Measurements from ENCODE around the gene HIPK3.

DNA sequence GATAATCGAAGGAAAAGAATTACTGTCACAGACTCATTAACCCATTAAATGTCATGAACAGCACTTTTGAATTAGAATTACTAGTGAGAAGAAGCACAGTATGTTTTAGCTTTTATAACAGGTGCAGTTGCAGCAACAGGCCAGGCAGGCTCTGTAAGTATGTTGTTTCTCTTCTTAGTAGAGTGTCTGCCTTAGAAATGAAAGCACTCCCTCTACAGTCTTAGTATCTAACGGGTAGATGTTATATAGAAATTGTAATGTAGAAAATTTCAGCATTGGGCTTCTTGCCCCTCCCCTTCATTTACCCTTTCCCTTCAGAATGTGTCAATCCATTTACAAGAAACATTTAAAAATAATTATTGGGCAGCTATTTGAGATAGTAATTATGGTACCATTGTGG lies 87.4 kb downstream of the HIPK3 start:
- TF ChIP-seq, protein P1, sequence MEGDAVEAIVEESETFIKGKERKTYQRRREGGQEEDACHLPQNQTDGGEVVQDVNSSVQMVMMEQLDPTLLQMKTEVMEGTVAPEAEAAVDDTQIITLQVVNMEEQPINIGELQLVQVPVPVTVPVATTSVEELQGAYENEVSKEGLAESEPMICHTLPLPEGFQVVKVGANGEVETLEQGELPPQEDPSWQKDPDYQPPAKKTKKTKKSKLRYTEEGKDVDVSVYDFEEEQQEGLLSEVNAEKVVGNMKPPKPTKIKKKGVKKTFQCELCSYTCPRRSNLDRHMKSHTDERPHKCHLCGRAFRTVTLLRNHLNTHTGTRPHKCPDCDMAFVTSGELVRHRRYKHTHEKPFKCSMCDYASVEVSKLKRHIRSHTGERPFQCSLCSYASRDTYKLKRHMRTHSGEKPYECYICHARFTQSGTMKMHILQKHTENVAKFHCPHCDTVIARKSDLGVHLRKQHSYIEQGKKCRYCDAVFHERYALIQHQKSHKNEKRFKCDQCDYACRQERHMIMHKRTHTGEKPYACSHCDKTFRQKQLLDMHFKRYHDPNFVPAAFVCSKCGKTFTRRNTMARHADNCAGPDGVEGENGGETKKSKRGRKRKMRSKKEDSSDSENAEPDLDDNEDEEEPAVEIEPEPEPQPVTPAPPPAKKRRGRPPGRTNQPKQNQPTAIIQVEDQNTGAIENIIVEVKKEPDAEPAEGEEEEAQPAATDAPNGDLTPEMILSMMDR (IDR thresholded peaks at IDR 0.05; ENCODE audit: extremely low read depth in 1 of 2, insufficient read depth in 1 of 2, low read depth in 1 of 2, low read length in 2 of 2): no peak
- TF ChIP-seq JUN (IDR thresholded peaks at IDR 0.05; ENCODE audit: borderline replicate concordance, insufficient read depth, insufficient read length, low read depth): no peak
- TF ChIP-seq POLR2A (IDR thresholded peaks at IDR 0.05; ENCODE audit: low read depth, low read length): no peak
